ENCODE results near the gene SLC6A9.

Gene SLC6A9

GRCh38 chr1:43971336-43971980 is 59.8 kb downstream of the SLC6A9 start:
- TF ChIP-seq, protein P1, sequence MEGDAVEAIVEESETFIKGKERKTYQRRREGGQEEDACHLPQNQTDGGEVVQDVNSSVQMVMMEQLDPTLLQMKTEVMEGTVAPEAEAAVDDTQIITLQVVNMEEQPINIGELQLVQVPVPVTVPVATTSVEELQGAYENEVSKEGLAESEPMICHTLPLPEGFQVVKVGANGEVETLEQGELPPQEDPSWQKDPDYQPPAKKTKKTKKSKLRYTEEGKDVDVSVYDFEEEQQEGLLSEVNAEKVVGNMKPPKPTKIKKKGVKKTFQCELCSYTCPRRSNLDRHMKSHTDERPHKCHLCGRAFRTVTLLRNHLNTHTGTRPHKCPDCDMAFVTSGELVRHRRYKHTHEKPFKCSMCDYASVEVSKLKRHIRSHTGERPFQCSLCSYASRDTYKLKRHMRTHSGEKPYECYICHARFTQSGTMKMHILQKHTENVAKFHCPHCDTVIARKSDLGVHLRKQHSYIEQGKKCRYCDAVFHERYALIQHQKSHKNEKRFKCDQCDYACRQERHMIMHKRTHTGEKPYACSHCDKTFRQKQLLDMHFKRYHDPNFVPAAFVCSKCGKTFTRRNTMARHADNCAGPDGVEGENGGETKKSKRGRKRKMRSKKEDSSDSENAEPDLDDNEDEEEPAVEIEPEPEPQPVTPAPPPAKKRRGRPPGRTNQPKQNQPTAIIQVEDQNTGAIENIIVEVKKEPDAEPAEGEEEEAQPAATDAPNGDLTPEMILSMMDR (IDR thresholded peaks at IDR 0.05; ENCODE audit: insufficient read depth, low read length, poor library complexity, severe bottlenecking), result no peak
- H3K27me3 ChIP-seq (replicated peaks; ENCODE audit: control insufficient read depth, insufficient read depth, low read length), result no peaks in the 10 kb centered on the region
- DNase-seq (ENCODE audit: extremely low read depth, insufficient read length), result no peak
- H3K36me3 ChIP-seq (ENCODE audit: control insufficient read depth, insufficient read depth, low read length), result peaks cover 12% of the 10 kb centered on the region
- H3K4me3 ChIP-seq (replicated peaks; ENCODE audit: low read depth, low read length), result no peak overlapping the region

- no peak for DNase-seq (ENCODE audit: extremely low read depth, insufficient read length)
- no peaks in the 10 kb centered on the region for H3K27me3 ChIP-seq (replicated peaks; ENCODE audit: control insufficient read depth, insufficient read depth, low read length)
- peak overlapping the region; percentile 96 for H3K4me3 ChIP-seq (replicated peaks; ENCODE audit: low read depth, low read length)
- TF ChIP-seq, protein P1 (IDR thresholded peaks at IDR 0.05; ENCODE audit: insufficient read depth, low read length, poor library complexity, severe bottlenecking), result no peak
- peaks cover 12% of the 10 kb centered on the region for H3K36me3 ChIP-seq (ENCODE audit: control insufficient read depth, insufficient read depth, low read length)
Observed at GRCh38 chr1:43970911-43971310, 60.4 kb downstream of the SLC6A9 start.

- TF ChIP-seq, protein P1 (IDR thresholded peaks at IDR 0.05; ENCODE audit: insufficient read depth, low read length, poor library complexity, severe bottlenecking), result no peak
- no peaks in the 10 kb centered on the region for H3K27me3 ChIP-seq (replicated peaks; ENCODE audit: control insufficient read depth, insufficient read depth, low read length)
- H3K36me3 ChIP-seq (ENCODE audit: control insufficient read depth, insufficient read depth, low read length), result peaks cover 12% of the 10 kb centered on the region
- peak overlapping the region; percentile 96 for H3K4me3 ChIP-seq (replicated peaks; ENCODE audit: low read depth, low read length)
- no peak for DNase-seq (ENCODE audit: extremely low read depth, insufficient read length)
Observed at GRCh38 chr1:43970502-43970901, 60.8 kb downstream of the SLC6A9 start.

- H3K4me3 ChIP-seq (replicated peaks; ENCODE audit: low read depth, low read length), result peak within 1 kb of the TSS; percentile 96
- peaks cover 13% of the 10 kb centered on the region for H3K36me3 ChIP-seq (ENCODE audit: control insufficient read depth, insufficient read depth, low read length)
- DNase-seq (ENCODE audit: extremely low read depth, insufficient read length), result peak; percentile 91
- no peaks in the 10 kb centered on the region for H3K27me3 ChIP-seq (replicated peaks; ENCODE audit: control insufficient read depth, insufficient read depth, low read length)
- TF ChIP-seq, protein P1 (IDR thresholded peaks at IDR 0.05; ENCODE audit: insufficient read depth, low read length, poor library complexity, severe bottlenecking), result peak; percentile 28
Observed at GRCh38 chr1:43969746-43970466, 61.4 kb downstream of the SLC6A9 start, which contains the start of gene DPH2. DPH2 (plus strand) TSS chr1:43970010; CDS start chr1:43970176, 166 bp downstream.

GRCh38 chr1:43969416-43969745 is 61.9 kb downstream of the SLC6A9 start:
- peaks cover 16% of the 10 kb centered on the region for H3K36me3 ChIP-seq (ENCODE audit: control insufficient read depth, insufficient read depth, low read length)
- DNase-seq (ENCODE audit: extremely low read depth, insufficient read length), result no peak
- TF ChIP-seq, protein P1 (IDR thresholded peaks at IDR 0.05; ENCODE audit: insufficient read depth, low read length, poor library complexity, severe bottlenecking), result no peak
- H3K27me3 ChIP-seq (replicated peaks; ENCODE audit: control insufficient read depth, insufficient read depth, low read length), result no peaks in the 10 kb centered on the region
- no peak overlapping the region for H3K4me3 ChIP-seq (replicated peaks; ENCODE audit: low read depth, low read length)
